ENCODE measurements around the gene C12orf50. TPM values are rescaled to one million over a fixed set of nuclear protein-coding genes. Genes with fewer than 3 reads are reported as not detected.

The C12orf50 gene
- total and polyA plus RNA-seq, 10 of the 15 experiments (the other 5 are each of a cell fraction or from before 2014, with no cell fraction given) = 0.03 to 0.06 TPM; not detected in 8

GRCh38 chr12:87975879-87976278 is 53.3 kb downstream of the C12orf50 start (continued):
- TF ChIP-seq, protein P1, sequence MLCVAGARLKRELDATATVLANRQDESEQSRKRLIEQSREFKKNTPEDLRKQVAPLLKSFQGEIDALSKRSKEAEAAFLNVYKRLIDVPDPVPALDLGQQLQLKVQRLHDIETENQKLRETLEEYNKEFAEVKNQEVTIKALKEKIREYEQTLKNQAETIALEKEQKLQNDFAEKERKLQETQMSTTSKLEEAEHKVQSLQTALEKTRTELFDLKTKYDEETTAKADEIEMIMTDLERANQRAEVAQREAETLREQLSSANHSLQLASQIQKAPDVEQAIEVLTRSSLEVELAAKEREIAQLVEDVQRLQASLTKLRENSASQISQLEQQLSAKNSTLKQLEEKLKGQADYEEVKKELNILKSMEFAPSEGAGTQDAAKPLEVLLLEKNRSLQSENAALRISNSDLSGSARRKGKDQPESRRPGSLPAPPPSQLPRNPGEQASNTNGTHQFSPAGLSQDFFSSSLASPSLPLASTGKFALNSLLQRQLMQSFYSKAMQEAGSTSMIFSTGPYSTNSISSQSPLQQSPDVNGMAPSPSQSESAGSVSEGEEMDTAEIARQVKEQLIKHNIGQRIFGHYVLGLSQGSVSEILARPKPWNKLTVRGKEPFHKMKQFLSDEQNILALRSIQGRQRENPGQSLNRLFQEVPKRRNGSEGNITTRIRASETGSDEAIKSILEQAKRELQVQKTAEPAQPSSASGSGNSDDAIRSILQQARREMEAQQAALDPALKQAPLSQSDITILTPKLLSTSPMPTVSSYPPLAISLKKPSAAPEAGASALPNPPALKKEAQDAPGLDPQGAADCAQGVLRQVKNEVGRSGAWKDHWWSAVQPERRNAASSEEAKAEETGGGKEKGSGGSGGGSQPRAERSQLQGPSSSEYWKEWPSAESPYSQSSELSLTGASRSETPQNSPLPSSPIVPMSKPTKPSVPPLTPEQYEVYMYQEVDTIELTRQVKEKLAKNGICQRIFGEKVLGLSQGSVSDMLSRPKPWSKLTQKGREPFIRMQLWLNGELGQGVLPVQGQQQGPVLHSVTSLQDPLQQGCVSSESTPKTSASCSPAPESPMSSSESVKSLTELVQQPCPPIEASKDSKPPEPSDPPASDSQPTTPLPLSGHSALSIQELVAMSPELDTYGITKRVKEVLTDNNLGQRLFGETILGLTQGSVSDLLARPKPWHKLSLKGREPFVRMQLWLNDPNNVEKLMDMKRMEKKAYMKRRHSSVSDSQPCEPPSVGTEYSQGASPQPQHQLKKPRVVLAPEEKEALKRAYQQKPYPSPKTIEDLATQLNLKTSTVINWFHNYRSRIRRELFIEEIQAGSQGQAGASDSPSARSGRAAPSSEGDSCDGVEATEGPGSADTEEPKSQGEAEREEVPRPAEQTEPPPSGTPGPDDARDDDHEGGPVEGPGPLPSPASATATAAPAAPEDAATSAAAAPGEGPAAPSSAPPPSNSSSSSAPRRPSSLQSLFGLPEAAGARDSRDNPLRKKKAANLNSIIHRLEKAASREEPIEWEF (IDR thresholded peaks at IDR 0.05; ENCODE audit: insufficient replicate concordance, low read depth, low read length) = no peak
- TF ChIP-seq DPF2 (IDR thresholded peaks at IDR 0.05) (no peak), RAD51 (IDR thresholded peaks at IDR 0.05) (no peak), RB1 (IDR thresholded peaks at IDR 0.05; ENCODE audit: borderline replicate concordance) (no peak), FOXK2 (IDR thresholded peaks at IDR 0.05) (no peak), CHD4 (IDR thresholded peaks at IDR 0.05) (no peak), ATF3 (IDR thresholded peaks at IDR 0.05; ENCODE audit: borderline replicate concordance, extremely low read depth, low read depth, low read length) (no peak), POLR2A (IDR thresholded peaks at IDR 0.05; ENCODE audit: low read depth, low read length) (no peak), SUPT20H (IDR thresholded peaks at IDR 0.05; ENCODE audit: borderline replicate concordance, control insufficient read depth, low read depth, low read length) (no peak), RCOR1 (conservative IDR thresholded peaks at IDR 0.05; ENCODE audit: low read depth, low read length) (no peak)
